WTC11 (cell line): ENCODE data around the gene BCO2.

ENCODE experiments used
- CTCF ChIP-seq: fragments of 200-600 bp; IDR thresholded peaks from 2 replicates; pipeline ENCODE4 v1.8.0; 2022; ENCODE audit warnings: antibody characterized with exemption
- NFATC4 ChIP-seq: fragments of 250-450 bp; sonication (Bioruptor Pico); IDR thresholded peaks from 2 replicates; pipeline ENCODE4 v1.9.0; 2021; ENCODE audit warnings: mild to moderate bottlenecking
- STAT6 ChIP-seq: sonication (generic); formaldehyde crosslinking; conservative IDR thresholded peaks from 2 replicates; pipeline ENCODE4 v1.8.1; 2023; ENCODE audit warnings: mild to moderate bottlenecking, low read depth, missing genetic modification reagents, moderate library complexity
- ZBTB21 ChIP-seq: sonication (generic); formaldehyde crosslinking; IDR thresholded peaks from 2 replicates; pipeline ENCODE4 v1.8.1; 2023; ENCODE audit warnings: mild to moderate bottlenecking, missing genetic modification reagents, borderline replicate concordance
- ZNF138 ChIP-seq: sonication (generic); formaldehyde crosslinking; conservative IDR thresholded peaks from 2 replicates; pipeline ENCODE4 v1.8.1; 2022; ENCODE audit warnings: mild to moderate bottlenecking, moderate library complexity, missing genetic modification reagents
- ZNF263 ChIP-seq: sonication (generic); formaldehyde crosslinking; IDR thresholded peaks from 2 replicates; pipeline ENCODE4 v1.8.1; 2022; ENCODE audit warnings: low read depth, mild to moderate bottlenecking, moderate library complexity, missing genetic modification reagents
- TF ChIP-seq, protein P1 (sequence below): sonication (generic); formaldehyde crosslinking; IDR thresholded peaks from 2 replicates; pipeline ENCODE4 v1.8.1; 2023; ENCODE audit warnings: mild to moderate bottlenecking, missing genetic modification reagents
- TF ChIP-seq, protein P2 (sequence below): sonication (generic); formaldehyde crosslinking; IDR thresholded peaks from 2 replicates; pipeline ENCODE4 v1.8.1; 2023; ENCODE audit warnings: mild to moderate bottlenecking, moderate library complexity, missing genetic modification reagents

- TF ChIP-seq, protein P1, sequence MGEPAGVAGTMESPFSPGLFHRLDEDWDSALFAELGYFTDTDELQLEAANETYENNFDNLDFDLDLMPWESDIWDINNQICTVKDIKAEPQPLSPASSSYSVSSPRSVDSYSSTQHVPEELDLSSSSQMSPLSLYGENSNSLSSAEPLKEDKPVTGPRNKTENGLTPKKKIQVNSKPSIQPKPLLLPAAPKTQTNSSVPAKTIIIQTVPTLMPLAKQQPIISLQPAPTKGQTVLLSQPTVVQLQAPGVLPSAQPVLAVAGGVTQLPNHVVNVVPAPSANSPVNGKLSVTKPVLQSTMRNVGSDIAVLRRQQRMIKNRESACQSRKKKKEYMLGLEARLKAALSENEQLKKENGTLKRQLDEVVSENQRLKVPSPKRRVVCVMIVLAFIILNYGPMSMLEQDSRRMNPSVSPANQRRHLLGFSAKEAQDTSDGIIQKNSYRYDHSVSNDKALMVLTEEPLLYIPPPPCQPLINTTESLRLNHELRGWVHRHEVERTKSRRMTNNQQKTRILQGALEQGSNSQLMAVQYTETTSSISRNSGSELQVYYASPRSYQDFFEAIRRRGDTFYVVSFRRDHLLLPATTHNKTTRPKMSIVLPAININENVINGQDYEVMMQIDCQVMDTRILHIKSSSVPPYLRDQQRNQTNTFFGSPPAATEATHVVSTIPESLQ (CRISPR knock-in tag) = no peak
- TF ChIP-seq CTCF (no peak), ZNF263 (CRISPR knock-in tag) (no peak), ZNF138 (no peak), NFATC4 (CRISPR knock-in tag) (no peak), STAT6 (no peak), ZBTB21 (CRISPR knock-in tag) (no peak)
- TF ChIP-seq, protein P2, sequence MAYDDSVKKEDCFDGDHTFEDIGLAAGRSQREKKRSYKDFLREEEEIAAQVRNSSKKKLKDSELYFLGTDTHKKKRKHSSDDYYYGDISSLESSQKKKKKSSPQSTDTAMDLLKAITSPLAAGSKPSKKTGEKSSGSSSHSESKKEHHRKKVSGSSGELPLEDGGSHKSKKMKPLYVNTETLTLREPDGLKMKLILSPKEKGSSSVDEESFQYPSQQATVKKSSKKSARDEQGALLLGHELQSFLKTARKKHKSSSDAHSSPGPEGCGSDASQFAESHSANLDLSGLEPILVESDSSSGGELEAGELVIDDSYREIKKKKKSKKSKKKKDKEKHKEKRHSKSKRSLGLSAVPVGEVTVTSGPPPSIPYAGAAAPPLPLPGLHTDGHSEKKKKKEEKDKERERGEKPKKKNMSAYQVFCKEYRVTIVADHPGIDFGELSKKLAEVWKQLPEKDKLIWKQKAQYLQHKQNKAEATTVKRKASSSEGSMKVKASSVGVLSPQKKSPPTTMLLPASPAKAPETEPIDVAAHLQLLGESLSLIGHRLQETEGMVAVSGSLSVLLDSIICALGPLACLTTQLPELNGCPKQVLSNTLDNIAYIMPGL (CRISPR knock-in tag) = no peak
Measured at GRCh38 chr11:112160091-112160848, 15.0 kb upstream of the BCO2 start.
